CD4-positive, alpha-beta T cell (primary cell): Measurements from ENCODE around the gene KCNF1. TPM values are rescaled to one million over a fixed set of nuclear protein-coding genes. Genes with fewer than 3 reads are reported as not detected.
"Not testable (repeated sequence)": the region's sequence is repeated elsewhere in the genome, so short reads cannot be mapped to it uniquely, and the experiment has no call there.

ENCODE experiments used
- ATAC-seq: fragments of 200-7000 bp; cut with Tn5 transposase; one replicate; pipeline ENCODE4 v1.10.0; 2022; ENCODE audit warnings: mild to moderate bottlenecking; ENCODE audit not compliant: poor library complexity
- CTCF ChIA-PET: fragments of 350-600 bp; sonication (Branson Sonifier 250); formaldehyde crosslinking; loops from one replicate; lab custom pipeline; 2021; ENCODE audit warnings: antibody characterized with exemption, inconsistent platforms; lab: Charles Lee
- POLR2A ChIA-PET: fragments of 350-600 bp; sonication (Branson Sonifier 250); formaldehyde crosslinking; loops from one replicate; lab custom pipeline; 2021; ENCODE audit warnings: antibody characterized with exemption, inconsistent platforms; lab: Charles Lee
- DNase-seq, 14 experiments: peaks; one replicate each; pipeline ENCODE4 v3.0.0-alpha.2; 2013 to 2020; ENCODE audit warnings: mixed read lengths in 2 of 14
- H3K27ac ChIP-seq, 2 donors: one replicate each; pipeline versions ENCODE4 v1.5.1 to v1.7.0; 2013; ENCODE audit warnings: low read length in 2 of 2, low read depth in 1 of 2, mild to moderate bottlenecking in 1 of 2
- H3K27me3 ChIP-seq, 2 experiments: 1 replicate in 1 of 2; 2 replicates in 1 of 2; pipeline versions ENCODE4 v1.6.1 to v1.7.0; 2013; ENCODE audit warnings: low read length in 2 of 2, control low read depth in 1 of 2, mild to moderate bottlenecking in 1 of 2, moderate library complexity in 1 of 2; ENCODE audit not compliant: insufficient read depth in 2 of 2, control insufficient read depth in 1 of 2
- H3K36me3 ChIP-seq: one replicate; pipeline ENCODE4 v1.6.1; 2013; ENCODE audit warnings: low read length, control low read depth; ENCODE audit not compliant: insufficient read depth
- H3K4me1 ChIP-seq: one replicate; pipeline ENCODE4 v1.6.1; 2013; ENCODE audit warnings: low read length, control low read depth; ENCODE audit not compliant: insufficient read depth
- H3K4me3 ChIP-seq: one replicate; pipeline ENCODE4 v1.5.1; 2013; ENCODE audit warnings: mild to moderate bottlenecking, low read length, moderate library complexity
- H3K9me3 ChIP-seq, 2 experiments: 1 replicate in 1 of 2; 2 replicates in 1 of 2; pipeline versions ENCODE4 v1.6.1 to v1.7.0; 2013; ENCODE audit warnings: low read length in 2 of 2, mild to moderate bottlenecking in 2 of 2, control low read depth in 1 of 2, moderate library complexity in 1 of 2; ENCODE audit not compliant: control insufficient read depth in 1 of 2, insufficient read depth in 1 of 2
- H3K27ac Mint-ChIP-seq: one replicate; pipeline ENCODE4 v1.8.0; 2020; ENCODE audit warnings: mixed read lengths
- H3K27me3 Mint-ChIP-seq: one replicate; pipeline ENCODE4 v1.8.0; 2021; ENCODE audit warnings: mixed read lengths
- H3K36me3 Mint-ChIP-seq: one replicate; pipeline ENCODE4 v1.8.0; 2021; ENCODE audit warnings: low read depth, mixed read lengths
- H3K4me1 Mint-ChIP-seq: one replicate; pipeline ENCODE4 v1.8.0; 2021; ENCODE audit warnings: low read depth, mixed read lengths
- H3K4me3 Mint-ChIP-seq: one replicate; pipeline ENCODE4 v1.8.0; 2020; ENCODE audit warnings: mild to moderate bottlenecking, mixed read lengths
- H3K9me3 Mint-ChIP-seq: one replicate; pipeline ENCODE4 v1.8.0; 2020; ENCODE audit warnings: mixed read lengths
- intact Hi-C, 2 experiments: fragments of 100-400 bp; cut with DNase I in 1 of 2; cut with micrococcal nuclease in 1 of 2; formaldehyde crosslinking; loops; one replicate each; pipeline versions ENCODE4 v1.15.1 to v1.9.0; 2023 to 2025; cut with DNase I, micrococcal nuclease
- total RNA-seq, 174 experiments: library from RNA in 2 of 174; stranded (reverse) in 2 of 174; gene quantifications; one replicate each; pipeline ENCODE4 v1.2.3 and lab custom pipeline; 2021 to 2026
- TF ChIP-seq, protein P1 (sequence below): fragments of 200-600 bp; IDR thresholded peaks from one replicate; pipeline ENCODE4 v1.8.0; 2022; ENCODE audit warnings: antibody characterized with exemption, mild to moderate bottlenecking

Gene KCNF1
- total RNA-seq, 2 experiments from 2014 or later, result not detected

DNA sequence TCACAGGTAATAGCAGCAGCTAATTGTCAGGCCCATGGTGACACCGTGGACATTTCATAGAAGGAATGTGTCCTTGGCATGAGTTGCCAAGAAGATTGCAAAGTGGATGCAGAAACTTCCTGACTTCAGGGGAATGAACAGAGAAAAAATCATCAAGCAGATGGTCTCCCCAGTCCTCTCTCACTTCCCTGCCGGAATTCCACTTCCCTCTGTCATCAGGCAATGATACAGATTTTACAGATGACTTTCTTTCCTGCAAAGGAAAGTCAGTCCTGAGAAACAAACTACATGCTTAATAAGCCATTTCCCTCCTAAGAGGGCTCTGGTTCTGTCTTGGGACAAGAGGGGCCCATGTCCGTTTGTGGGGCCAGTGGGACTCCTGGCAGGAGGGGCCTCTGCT is 45.7 kb downstream of the KCNF1 start:
- Histone ChIP-seq H3K4me1 (peaks cover 7% of the 10 kb centered on the region), H3K9me3 (peaks cover 0 to 16% of the 10 kb centered on the region in 2 experiments), H3K36me3 (no peaks in the 10 kb centered on the region), H3K27me3 (peaks cover 3% of the 10 kb centered on the region in 2 experiments), H3K27ac (no peak overlapping the region), H3K4me3 (no peak overlapping the region)
- TF ChIP-seq, protein P1, sequence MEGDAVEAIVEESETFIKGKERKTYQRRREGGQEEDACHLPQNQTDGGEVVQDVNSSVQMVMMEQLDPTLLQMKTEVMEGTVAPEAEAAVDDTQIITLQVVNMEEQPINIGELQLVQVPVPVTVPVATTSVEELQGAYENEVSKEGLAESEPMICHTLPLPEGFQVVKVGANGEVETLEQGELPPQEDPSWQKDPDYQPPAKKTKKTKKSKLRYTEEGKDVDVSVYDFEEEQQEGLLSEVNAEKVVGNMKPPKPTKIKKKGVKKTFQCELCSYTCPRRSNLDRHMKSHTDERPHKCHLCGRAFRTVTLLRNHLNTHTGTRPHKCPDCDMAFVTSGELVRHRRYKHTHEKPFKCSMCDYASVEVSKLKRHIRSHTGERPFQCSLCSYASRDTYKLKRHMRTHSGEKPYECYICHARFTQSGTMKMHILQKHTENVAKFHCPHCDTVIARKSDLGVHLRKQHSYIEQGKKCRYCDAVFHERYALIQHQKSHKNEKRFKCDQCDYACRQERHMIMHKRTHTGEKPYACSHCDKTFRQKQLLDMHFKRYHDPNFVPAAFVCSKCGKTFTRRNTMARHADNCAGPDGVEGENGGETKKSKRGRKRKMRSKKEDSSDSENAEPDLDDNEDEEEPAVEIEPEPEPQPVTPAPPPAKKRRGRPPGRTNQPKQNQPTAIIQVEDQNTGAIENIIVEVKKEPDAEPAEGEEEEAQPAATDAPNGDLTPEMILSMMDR, result no peak
- ChIA-PET POLR2A (no interaction called here), CTCF (no interaction called here)
- Mint-ChIP-seq H3K27ac (no peak overlapping the region), H3K36me3 (no peaks in the 10 kb centered on the region), H3K9me3 (no peaks in the 10 kb centered on the region), H3K4me1 (peaks cover 11% of the 10 kb centered on the region), H3K4me3 (no peak overlapping the region), H3K27me3 (peaks cover 19% of the 10 kb centered on the region)
- ATAC-seq (no peak), DNase-seq (no peak)
- intact Hi-C loops, result no loop called here

DNA sequence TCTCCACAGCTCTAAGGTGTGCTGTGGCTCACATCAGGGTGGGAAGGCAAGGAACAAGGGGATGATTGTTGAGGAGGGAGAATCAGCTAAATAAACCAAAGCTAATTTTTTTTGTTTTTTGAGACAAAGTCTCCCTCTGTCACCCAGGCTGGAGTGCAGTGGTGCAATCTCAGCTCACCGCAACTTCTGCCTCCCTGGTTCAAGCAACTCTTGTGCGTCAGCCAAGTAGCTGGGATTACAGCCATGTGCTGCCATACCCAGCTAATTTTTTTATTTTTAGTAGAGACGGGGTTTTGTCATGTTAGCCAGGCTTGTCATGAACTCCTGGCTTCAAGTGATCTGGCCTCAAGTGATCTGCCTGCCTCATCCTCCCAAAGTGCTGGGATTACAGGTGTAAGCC is 46.7 kb downstream of the KCNF1 start:
- H3K4me1 ChIP-seq, H3K4me3 Mint-ChIP-seq, CTCF ChIA-PET, POLR2A ChIA-PET, H3K4me3 ChIP-seq, H3K9me3 Mint-ChIP-seq, H3K36me3 Mint-ChIP-seq, H3K27ac ChIP-seq, intact Hi-C loops, H3K27me3 ChIP-seq, H3K4me1 Mint-ChIP-seq, H3K27ac Mint-ChIP-seq, H3K36me3 ChIP-seq, ATAC-seq, DNase-seq: not testable (repeated sequence)
- H3K9me3 ChIP-seq, result peaks cover 0 to 13% of the 10 kb centered on the region in 2 experiments
- H3K27me3 Mint-ChIP-seq, result peaks cover 29% of the 10 kb centered on the region

DNA sequence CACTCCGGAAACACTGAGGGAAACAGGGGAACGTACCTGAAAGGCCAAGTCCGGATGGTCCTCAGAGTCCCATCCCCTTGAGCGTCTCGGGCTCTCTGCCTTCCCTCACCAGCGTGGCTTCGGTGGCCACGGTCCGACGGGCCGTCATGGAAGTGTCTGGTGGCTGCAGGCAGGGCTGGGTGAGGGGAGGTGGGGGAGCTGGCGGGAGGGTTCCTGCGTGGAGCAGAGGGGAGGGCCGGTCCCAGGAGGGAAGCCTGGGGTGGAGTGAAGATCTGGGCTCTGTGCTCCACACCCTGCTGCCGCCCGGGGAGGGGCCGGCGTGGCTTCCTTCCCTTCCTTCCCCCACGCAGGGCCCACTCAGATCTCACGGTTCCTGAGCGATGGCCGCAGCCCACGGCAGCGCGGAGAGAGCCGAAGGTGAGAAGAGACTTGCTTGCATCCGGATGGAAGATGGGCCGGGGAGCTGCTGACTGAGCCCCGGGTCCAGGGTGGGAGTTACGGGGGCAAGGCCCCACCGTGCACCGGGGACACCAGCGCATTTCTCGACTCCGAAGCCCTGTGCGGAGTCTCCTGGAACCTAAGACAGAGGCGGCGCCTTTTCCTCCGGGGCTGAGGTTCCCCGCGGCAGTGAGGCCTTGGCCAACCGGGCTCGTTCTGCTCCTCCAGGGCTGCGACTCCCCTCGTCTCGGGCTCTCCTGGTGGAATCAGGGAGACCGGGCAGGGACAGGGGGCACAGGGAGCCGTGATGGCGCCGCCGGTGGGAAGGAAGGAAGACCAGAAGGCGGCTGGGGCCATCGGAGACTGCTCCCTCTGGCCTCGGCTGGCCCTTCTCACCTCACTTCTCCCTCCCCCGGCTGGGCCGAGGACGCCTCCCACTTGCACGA is 49.1 kb downstream of the KCNF1 start:
- Histone ChIP-seq H3K4me3 (no peak overlapping the region), H3K9me3 (no peaks in the 10 kb centered on the region), H3K27me3 (peaks cover 3 to 10% of the 10 kb centered on the region in 2 experiments), H3K4me1 (no peaks in the 10 kb centered on the region), H3K27ac (no peak overlapping the region), H3K36me3 (no peaks in the 10 kb centered on the region)
- H3K4me3 Mint-ChIP-seq, result no peak overlapping the region
- no peaks in the 10 kb centered on the region for H3K36me3 Mint-ChIP-seq
- ATAC-seq (no peak), DNase-seq (no peak)
- H3K27me3 Mint-ChIP-seq, result peaks cover 50% of the 10 kb centered on the region
- no peak overlapping the region for H3K27ac Mint-ChIP-seq
- CTCF ChIA-PET, result no interaction called here
- intact Hi-C loops, result no loop called here
- H3K9me3 Mint-ChIP-seq, result no peaks in the 10 kb centered on the region
- H3K4me1 Mint-ChIP-seq, result no peaks in the 10 kb centered on the region
- TF ChIP-seq, protein P1, result no peak
- POLR2A ChIA-PET, result no interaction called here
